GM18951 (cell line): ENCODE measurements around the gene ITPR3.

Source experiments
- POLR2A ChIP-seq: IDR thresholded peaks from 4 replicates; pipeline ENCODE4 v1.6.1; 2011; ENCODE audit warnings: mild to moderate bottlenecking; ENCODE audit not compliant: insufficient read length, insufficient read depth; ENCODE audit errors: extremely low read depth
- in situ Hi-C: fragments of 300-500 bp; cut with MboI; formaldehyde crosslinking; loops from one replicate; pipeline ENCODE4 v1.12.0; 2022; ENCODE audit warnings: low sequenced_read_pairs, mixed read lengths, inconsistent platforms; ENCODE audit not compliant: unreplicated experiment

Gene ITPR3

GRCh38 chr6:33737267-33738026 is 116.3 kb downstream of the ITPR3 start:
- TF ChIP-seq POLR2A, result no peak
- in situ Hi-C loops, result no loop called here

GRCh38 chr6:33738153-33738552 is 117.0 kb downstream of the ITPR3 start:
- no peak for TF ChIP-seq POLR2A
- in situ Hi-C loops, result no loop called here

- no peak for TF ChIP-seq POLR2A
- in situ Hi-C loops, result no loop called here
Measured at GRCh38 chr6:33738879-33739278, 117.8 kb downstream of the ITPR3 start.

- no peak for TF ChIP-seq POLR2A
- in situ Hi-C loops, result no loop called here
Measured at GRCh38 chr6:33739571-33739970, 118.4 kb downstream of the ITPR3 start.

- in situ Hi-C loops, result no loop called here
- TF ChIP-seq POLR2A, result no peak
Measured at GRCh38 chr6:33740204-33740608, 119.1 kb downstream of the ITPR3 start.

GRCh38 chr6:33740794-33741193 is 119.7 kb downstream of the ITPR3 start:
- TF ChIP-seq POLR2A, result no peak
- in situ Hi-C loops, result no loop called here

GRCh38 chr6:33742092-33742491 is 121.0 kb downstream of the ITPR3 start:
- in situ Hi-C loops, result no loop called here
- no peak for TF ChIP-seq POLR2A

GRCh38 chr6:33742837-33743236 is 121.7 kb downstream of the ITPR3 start:
- in situ Hi-C loops, result no loop called here

GRCh38 chr6:33744001-33744848 is 123.1 kb downstream of the ITPR3 start:
- TF ChIP-seq POLR2A, result no peak
- in situ Hi-C loops, result no loop called here

More at GRCh38 chr6:33742837-33743236, 121.7 kb downstream of the ITPR3 start:
- TF ChIP-seq POLR2A, result no peak

- TF ChIP-seq POLR2A, result no peak
- in situ Hi-C loops, result no loop called here
Measured at GRCh38 chr6:33744895-33745546, 123.9 kb downstream of the ITPR3 start.

- in situ Hi-C loops, result no loop called here
Measured at GRCh38 chr6:33745548-33745947, 124.4 kb downstream of the ITPR3 start.

More at GRCh38 chr6:33745548-33745947, 124.4 kb downstream of the ITPR3 start:
- no peak for TF ChIP-seq POLR2A
